Activated naive CD8-positive, alpha-beta T cell (primary cell): ENCODE results near the gene C16orf54.
"Not testable (repeated sequence)": the region's sequence is repeated elsewhere in the genome, so short reads cannot be mapped to it uniquely, and the experiment has no call there.

Source experiments
- H3K27ac Mint-ChIP-seq: one replicate; pipeline ENCODE4 v1.8.0; 2021; ENCODE audit warnings: mixed read lengths
- H3K27me3 Mint-ChIP-seq: one replicate; pipeline ENCODE4 v1.8.0; 2021; ENCODE audit warnings: mixed read lengths
- H3K36me3 Mint-ChIP-seq: one replicate; pipeline ENCODE4 v1.8.0; 2021; ENCODE audit warnings: mixed read lengths
- H3K4me1 Mint-ChIP-seq: one replicate; pipeline ENCODE4 v1.8.0; 2021; ENCODE audit warnings: low read depth, mixed read lengths
- H3K4me3 Mint-ChIP-seq: one replicate; pipeline ENCODE4 v1.8.0; 2021; ENCODE audit warnings: mild to moderate bottlenecking, mixed read lengths
- H3K9me3 Mint-ChIP-seq: one replicate; pipeline ENCODE4 v1.8.0; 2021; ENCODE audit warnings: low read depth, mixed read lengths

C16orf54 gene, protein sequence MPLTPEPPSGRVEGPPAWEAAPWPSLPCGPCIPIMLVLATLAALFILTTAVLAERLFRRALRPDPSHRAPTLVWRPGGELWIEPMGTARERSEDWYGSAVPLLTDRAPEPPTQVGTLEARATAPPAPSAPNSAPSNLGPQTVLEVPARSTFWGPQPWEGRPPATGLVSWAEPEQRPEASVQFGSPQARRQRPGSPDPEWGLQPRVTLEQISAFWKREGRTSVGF

DNA sequence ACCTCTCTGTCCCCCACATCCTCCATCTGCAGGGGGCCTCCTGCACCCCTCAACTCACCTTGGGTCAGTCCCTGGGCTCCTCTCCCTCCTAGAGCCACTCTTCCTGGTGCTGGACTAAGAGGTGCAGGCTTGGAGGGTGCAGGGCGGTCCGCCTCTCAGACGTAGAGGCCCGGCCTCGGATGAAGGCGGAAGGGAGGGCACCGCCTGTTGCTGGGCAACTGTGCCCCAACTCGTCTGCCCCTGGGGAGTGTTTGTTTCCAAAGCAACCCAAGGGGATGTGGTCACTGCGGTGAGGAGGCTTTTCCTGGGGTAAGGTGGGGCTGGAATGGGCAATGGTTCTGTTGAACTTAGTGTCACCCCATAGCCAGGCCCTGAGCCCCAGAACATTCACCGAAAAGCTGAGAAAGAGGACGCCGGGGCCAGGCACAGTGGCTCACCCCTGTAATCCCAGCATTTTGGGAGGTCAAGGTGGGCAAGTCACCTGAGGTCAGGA, at the start of gene C16orf54:
Gene C16orf54 (minus strand): TSS at position 138 of the 493 bp plus-strand sequence. CDS start 1,039 bp downstream, outside the sequence.
- Mint-ChIP-seq H3K36me3 (no peaks in the 10 kb centered on the region), H3K4me1 (peaks cover 69% of the 10 kb centered on the region), H3K27me3 (no peaks in the 10 kb centered on the region), H3K4me3 (peak within 1 kb of the TSS; percentile 94), H3K27ac (peak within 1 kb of the TSS; percentile 96), H3K9me3 (no peaks in the 10 kb centered on the region)

DNA sequence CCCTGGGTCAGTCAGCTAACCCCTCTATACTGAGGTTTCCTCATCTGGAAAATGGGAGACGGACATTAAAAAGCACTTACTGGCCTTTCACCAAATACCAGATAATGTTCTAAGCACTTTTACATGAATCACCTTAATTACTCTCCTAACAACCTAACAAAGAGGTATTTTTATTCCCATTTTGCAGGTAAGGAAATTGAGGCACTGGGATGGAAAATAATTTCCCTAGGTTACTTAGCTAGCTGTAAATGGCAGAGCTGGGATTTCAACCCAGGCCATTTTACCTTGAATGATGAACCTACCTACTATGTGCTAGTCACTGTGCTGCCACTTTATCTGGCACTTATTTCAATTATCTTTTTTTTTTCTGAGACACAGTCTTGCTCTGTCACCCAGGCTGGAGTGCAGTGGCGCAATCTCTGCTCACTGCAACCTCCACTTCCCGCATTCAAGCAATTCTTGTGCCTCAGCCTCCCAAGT, 48.5 kb upstream of the C16orf54 start:
- Mint-ChIP-seq H3K36me3 (peaks cover 17% of the 10 kb centered on the region), H3K27me3 (no peaks in the 10 kb centered on the region), H3K9me3 (no peaks in the 10 kb centered on the region), H3K4me3 (no peak overlapping the region), H3K4me1 (peaks cover 30% of the 10 kb centered on the region), H3K27ac (no peak overlapping the region)

DNA sequence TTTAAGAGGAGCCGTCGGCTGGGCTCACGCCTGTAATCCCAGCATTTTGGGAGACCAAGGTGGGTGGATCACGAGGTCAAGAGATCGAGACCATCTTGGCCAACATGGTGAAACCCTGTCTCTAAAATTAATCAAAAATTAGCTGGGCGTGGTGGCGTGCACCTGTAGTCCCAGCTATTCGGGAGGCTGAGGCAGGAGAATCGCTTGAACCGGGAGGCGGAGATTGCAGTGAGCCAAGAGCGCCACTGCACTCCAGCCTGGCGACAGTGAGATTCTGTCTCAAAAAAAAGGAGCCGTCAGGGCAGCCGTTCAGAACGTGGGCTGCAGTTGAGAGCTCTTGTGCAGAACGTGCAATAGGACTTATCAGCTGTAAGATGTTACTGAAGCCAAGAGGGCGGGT, 47.4 kb upstream of the C16orf54 start:
- Mint-ChIP-seq H3K4me1 (peaks cover 32% of the 10 kb centered on the region), H3K36me3 (peaks cover 17% of the 10 kb centered on the region)
- H3K27ac Mint-ChIP-seq, H3K4me3 Mint-ChIP-seq, H3K27me3 Mint-ChIP-seq, H3K9me3 Mint-ChIP-seq: not testable (repeated sequence)

DNA sequence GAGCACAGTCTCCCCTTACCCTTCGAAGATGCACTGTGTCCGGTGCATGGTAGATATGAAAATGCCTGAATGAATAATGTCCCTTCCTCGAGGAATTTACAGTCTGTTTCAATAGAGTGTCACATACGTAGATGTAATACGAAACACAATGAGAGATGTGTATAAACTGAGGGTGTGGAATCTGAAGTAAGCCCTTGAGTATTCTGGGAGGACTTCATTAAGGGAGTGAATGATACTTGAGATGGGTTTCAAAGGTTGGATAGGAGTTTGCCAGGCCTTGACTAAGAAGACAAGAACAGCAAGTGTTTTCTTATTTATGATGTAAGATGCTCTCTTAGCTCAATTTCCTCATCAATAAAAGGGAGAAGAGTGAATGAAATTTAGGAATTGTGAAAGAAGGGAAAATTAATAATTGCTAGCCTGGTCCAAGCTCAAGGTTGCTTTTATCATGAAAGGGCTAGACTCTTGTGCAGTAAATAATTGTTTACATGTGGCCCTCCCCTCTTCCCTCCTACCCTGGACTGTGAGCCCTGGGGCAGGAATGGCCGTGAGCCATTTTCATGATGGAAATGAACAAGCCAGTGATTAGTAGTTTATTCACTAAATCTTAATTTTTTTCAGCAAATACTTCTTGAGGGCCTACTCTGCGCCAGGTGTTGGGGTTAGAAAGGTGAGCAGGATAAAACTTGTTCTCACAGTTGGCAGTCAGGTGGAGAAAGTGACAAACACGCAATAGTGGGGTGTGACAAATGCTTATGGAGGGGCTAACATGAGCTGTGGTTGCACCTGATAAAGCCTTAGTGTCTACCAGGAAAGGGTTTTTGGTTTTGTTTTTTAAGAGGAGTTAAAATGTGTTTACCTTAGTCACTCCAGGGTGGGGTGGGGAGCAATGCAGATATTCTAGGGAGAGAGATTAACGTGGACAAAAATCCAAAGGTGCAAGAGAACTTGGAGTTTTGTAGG, 46.3 kb upstream of the C16orf54 start:
- H3K4me3 Mint-ChIP-seq: peak overlapping the region; percentile 98
- no peaks in the 10 kb centered on the region for H3K9me3 Mint-ChIP-seq
- H3K36me3 Mint-ChIP-seq: peaks cover 12% of the 10 kb centered on the region
- no peaks in the 10 kb centered on the region for H3K27me3 Mint-ChIP-seq
- H3K4me1 Mint-ChIP-seq: peaks cover 32% of the 10 kb centered on the region
- H3K27ac Mint-ChIP-seq: peak overlapping the region; percentile 98

DNA sequence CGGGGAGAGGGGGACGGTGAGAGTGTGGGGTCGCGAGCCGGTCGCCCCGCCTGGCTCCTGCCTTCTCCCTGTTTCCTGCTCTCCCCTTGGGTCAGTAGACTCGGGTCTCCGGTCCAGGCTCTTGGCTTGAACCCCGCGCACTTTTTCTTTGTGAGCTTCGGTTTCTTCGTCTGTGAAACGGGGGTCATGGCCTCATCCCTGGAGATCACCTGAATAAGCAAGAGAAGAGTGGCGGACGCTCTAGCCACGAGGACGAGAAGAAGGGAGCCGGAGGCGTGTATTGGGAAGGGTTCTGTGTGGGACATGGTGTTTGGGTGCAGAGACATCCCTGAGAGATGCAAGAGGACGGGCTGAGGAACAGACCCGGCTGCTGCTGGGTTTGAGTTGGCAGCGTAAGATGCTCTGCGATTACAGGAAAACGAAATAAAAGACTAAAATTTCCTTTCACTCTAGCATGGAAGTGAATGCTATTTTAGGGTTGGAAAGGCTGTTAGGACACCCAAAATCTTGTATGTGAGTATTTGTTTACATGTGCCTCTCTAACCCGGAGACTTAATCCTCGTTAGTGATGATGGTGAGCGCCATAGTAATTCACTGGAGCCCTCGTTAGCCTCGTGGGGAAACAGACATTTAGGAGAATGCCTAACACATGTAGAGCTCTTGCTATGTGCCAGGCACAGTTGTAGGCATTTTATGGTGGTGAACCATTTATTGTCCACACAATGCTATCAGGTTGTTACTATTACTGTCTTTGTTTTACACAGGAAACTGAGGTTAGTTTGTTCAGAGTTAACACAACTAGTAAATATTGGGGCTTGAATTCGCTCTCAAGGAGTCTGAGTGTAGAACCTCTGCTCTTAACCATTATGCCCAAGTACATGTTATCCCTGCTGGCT, 45.4 kb upstream of the C16orf54 start:
- Mint-ChIP-seq H3K4me3 (peak overlapping the region; percentile 98), H3K36me3 (peaks cover 11% of the 10 kb centered on the region), H3K27me3 (no peaks in the 10 kb centered on the region), H3K9me3 (no peaks in the 10 kb centered on the region), H3K27ac (peak overlapping the region; percentile 98), H3K4me1 (peaks cover 32% of the 10 kb centered on the region)

DNA sequence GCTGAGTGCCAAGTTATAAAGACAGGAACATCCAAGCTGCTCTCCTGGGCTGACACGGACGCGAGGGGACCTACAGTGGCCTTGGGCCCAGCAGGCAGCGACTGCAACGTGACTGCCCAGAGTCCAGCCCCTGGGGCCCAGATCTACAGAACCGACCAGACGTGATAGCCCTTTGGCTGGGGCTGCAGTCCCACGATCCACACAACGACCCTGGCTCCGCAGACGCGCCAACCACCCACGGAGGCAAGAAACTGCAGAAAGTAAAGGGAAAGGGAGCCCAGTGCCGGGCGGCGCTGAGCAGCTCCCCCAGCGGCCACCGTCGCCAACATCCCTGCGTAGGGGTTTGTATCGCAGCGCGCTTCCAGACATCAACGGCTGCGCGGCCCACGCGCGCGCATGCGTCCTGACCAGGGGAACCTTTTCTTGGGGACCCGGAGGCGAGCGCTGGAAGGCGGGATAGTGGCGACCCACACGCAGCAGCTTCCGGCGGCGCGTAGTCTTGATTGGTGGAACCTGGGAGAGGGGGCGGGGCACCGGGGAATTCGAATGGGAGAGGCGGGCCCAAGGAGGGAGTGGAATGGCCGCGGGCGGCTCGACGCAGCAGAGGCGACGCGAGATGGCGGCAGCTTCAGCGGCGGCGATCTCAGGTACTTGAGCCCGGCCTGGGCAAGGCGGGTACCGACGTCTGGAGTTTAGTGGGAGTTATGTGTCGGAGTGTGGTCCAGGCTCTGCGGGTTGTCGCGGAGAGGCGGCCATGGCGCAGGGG, 44.6 kb upstream of the C16orf54 start, which contains the start of gene KIF22:
Gene KIF22 (plus strand): TSS at position 569 of the 766 bp plus-strand sequence. CDS start 9 bp downstream, at position 578.
- Mint-ChIP-seq H3K4me3 (peak within 1 kb of the TSS; percentile 98), H3K27ac (peak within 1 kb of the TSS; percentile 98), H3K9me3 (no peaks in the 10 kb centered on the region), H3K4me1 (peaks cover 36% of the 10 kb centered on the region), H3K27me3 (no peaks in the 10 kb centered on the region), H3K36me3 (peaks cover 11% of the 10 kb centered on the region)

DNA sequence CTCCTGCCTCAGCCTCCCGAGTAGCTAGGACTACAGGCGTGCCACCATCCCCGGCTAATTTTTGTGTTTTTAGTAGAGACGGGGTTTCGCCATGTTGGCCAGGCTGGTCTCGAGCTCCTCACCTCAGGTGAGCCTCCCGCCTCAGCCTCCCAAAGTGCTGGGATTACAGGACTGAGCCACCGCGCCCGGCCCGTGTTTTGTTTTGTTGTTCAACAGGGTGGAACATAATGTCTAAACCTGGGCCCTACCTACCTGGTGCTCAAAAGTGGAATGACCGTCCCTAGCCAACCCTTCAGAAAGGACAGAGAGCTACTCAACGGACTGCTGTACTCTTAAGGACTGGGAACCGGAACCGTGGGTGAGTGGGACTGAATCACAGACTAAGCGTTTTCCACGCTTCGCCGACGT, 44.0 kb upstream of the C16orf54 start:
- H3K4me3 Mint-ChIP-seq: peak overlapping the region; percentile 98
- H3K36me3 Mint-ChIP-seq: peaks cover 11% of the 10 kb centered on the region
- peaks cover 42% of the 10 kb centered on the region for H3K4me1 Mint-ChIP-seq
- no peaks in the 10 kb centered on the region for H3K27me3 Mint-ChIP-seq
- H3K9me3 Mint-ChIP-seq: no peaks in the 10 kb centered on the region
- peak overlapping the region; percentile 98 for H3K27ac Mint-ChIP-seq

DNA sequence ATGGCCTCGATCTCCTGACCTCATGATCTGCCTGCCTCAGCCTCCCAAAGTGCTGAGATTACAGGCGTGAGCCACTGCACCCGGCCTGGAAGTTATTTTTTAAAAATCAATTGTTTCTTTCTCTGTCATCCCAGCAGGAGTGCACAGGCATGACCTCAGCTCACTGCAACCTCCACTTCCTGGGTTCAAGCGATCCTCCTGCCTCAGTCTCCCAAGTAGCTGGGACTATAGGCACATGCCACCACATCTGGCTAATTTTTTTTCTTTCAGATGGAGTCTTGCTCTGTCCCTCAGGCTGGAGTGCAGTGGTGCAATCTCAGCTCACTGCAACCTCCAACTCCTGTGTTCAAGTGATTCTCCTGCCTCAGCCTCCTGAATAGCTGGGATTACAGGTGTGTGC, 41.4 kb upstream of the C16orf54 start:
- not testable (repeated sequence) for H3K9me3 Mint-ChIP-seq, H3K4me3 Mint-ChIP-seq, H3K27ac Mint-ChIP-seq, H3K36me3 Mint-ChIP-seq, H3K27me3 Mint-ChIP-seq
- peaks cover 36% of the 10 kb centered on the region for H3K4me1 Mint-ChIP-seq

DNA sequence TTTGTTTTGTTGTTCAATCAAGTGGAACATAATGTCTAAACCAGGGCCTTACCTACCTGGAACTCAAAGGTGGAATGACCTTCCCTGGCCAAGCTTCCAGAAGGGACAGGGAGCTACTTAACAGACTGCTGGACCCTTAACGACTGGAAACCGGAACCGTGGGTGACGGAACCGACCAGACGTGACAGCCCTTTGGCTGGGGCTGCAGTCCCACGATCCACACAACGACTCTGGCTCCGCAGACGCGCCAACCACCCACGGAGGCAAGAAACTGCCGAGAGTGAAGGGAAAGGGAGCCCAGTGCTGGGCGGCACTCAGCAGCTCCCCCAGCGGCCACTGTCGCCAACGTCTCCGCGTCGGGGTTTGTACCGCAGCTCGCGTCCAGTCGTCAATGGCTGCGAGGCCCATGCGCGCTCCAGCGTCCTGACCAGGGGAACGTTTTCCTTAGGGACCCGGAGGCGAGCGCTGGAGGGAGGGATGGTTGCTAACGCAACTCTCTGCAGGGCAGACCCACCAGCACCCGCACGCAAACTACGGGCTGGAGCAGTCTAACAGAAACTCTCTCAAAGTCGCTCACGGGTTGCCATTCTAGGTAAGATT, 39.2 kb upstream of the C16orf54 start:
- H3K9me3 Mint-ChIP-seq: no peaks in the 10 kb centered on the region
- H3K4me3 Mint-ChIP-seq: peak overlapping the region; percentile 63
- H3K36me3 Mint-ChIP-seq: peaks cover 4% of the 10 kb centered on the region
- H3K27me3 Mint-ChIP-seq: no peaks in the 10 kb centered on the region
- peak overlapping the region; percentile 54 for H3K27ac Mint-ChIP-seq
- H3K4me1 Mint-ChIP-seq: peaks cover 28% of the 10 kb centered on the region

DNA sequence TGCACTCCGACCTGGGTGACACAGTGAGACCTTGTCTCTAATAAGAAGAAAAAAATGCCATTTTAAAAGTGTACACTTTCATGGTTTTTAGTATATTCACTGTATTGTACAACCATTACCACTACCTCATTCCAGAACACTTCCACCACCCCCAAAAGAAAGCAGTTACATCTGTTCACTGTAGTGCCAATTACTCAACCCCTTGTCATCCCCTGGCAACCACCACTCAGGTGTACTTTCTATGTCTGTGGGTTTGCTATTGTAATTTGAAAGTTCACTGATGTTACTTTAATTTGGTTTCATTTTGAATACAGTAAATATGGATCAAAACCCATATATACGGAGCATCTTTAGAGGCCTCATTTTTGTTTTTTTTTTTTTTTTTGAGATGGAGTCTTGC, 38.4 kb upstream of the C16orf54 start:
- Mint-ChIP-seq H3K36me3 (peaks cover 4% of the 10 kb centered on the region), H3K27ac (no peak overlapping the region), H3K4me1 (peaks cover 25% of the 10 kb centered on the region), H3K27me3 (no peaks in the 10 kb centered on the region), H3K4me3 (no peak overlapping the region), H3K9me3 (no peaks in the 10 kb centered on the region)

DNA sequence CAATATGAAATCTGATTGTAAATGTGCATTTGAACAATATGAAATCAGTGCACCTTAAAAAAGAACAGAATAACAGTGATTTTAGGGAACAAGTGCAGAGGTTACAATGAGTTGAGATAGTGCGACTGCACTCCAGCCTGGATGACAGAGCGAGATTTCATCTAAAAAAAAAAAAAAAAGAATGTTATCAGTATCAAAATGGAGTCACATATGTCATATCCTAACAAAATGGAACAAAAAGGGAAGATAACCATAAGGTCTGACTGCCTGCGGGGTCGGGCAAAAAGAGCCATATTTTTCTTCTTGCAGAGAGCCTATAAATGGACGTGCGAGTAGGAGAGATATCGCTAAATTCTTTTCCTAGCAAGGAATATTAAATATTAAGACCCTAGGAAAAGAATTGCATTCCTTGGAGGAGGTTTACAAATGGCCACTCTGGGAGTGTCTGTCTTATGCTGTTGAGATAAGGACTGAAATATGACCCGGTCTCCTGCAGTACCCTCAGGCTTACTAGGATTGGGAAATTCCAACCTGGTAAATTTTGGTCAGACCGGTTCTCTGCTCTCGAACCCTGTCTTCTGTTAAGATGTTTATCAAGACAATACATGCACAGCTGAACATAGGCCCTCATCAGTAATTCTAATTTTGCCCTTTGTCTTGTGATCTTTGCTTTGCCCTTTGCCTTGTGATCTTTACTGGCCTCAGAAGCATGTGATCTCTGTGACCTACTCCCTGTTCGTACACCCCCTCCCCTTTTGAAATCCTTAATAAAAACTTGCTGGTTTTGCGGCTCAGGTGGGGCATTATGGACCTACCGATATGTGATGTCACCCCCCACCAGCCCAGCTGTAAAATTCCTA, 37.5 kb upstream of the C16orf54 start:
- H3K36me3 Mint-ChIP-seq, H3K27me3 Mint-ChIP-seq, H3K27ac Mint-ChIP-seq, H3K4me3 Mint-ChIP-seq, H3K9me3 Mint-ChIP-seq: not testable (repeated sequence)
- peaks cover 23% of the 10 kb centered on the region for H3K4me1 Mint-ChIP-seq

DNA sequence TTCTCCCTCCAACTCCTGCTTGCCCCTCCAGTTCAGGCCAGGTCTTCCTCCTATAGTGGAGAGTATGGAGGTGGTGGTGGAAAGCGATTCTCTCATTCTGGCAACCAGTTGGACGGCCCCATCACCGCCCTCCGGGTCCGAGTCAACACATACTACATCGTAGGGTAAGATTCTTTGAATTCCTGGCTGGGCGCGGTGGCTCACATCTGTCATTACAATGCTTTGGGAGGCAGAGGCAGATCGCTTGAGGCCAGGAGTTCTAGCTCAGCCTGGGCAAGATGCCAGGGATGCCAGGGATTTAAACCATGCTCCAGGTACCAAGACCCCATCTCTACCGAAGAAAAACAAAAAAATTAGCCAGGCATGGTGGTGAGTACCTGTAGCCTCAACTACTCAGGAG, 33.7 kb upstream of the C16orf54 start:
- H3K4me1 Mint-ChIP-seq: peaks cover 14% of the 10 kb centered on the region
- no peaks in the 10 kb centered on the region for H3K27me3 Mint-ChIP-seq
- no peak overlapping the region for H3K4me3 Mint-ChIP-seq
- peaks cover 4% of the 10 kb centered on the region for H3K36me3 Mint-ChIP-seq
- H3K9me3 Mint-ChIP-seq: no peaks in the 10 kb centered on the region
- H3K27ac Mint-ChIP-seq: no peak overlapping the region
